Endothelial cell of umbilical vein (primary cell): ENCODE results near the gene C1orf210. TPM values are rescaled to one million over a fixed set of nuclear protein-coding genes. Genes with fewer than 3 reads are reported as not detected.
A peak's percentile ranks its signal among the peaks of the same experiment; 100 is the strongest.

ENCODE experiments used
- BruUV-seq: library from RNA; stranded (reverse); fragments of 400-500 nt; replicated peaks from 2 replicates; lab custom pipeline; 2021; lab: Mats Ljungman, UMichigan
- CTCF ChIA-PET: fragments of 300-600, 350-600 bp; sonication (Branson Sonifier 250); formaldehyde crosslinking; loops from one replicate; lab custom pipeline; 2021; ENCODE audit warnings: antibody characterized with exemption, inconsistent platforms; lab: Charles Lee
- POLR2A ChIA-PET: fragments of 300-600, 350-600 bp; sonication (Branson Sonifier 250); formaldehyde crosslinking; loops from one replicate; lab custom pipeline; 2021; ENCODE audit warnings: antibody characterized with exemption, inconsistent platforms; lab: Charles Lee
- DNase-seq: peaks from one replicate; pipeline ENCODE4 v3.0.0-alpha.2; 2011; ENCODE audit warnings: low read depth, low spot score
- FAIRE-seq: peaks from 2 replicates; lab custom pipeline; 2011; peaks lifted over from hg19 to GRCh38; lab: Jason Lieb, UNC
- H2AFZ ChIP-seq: 2 replicates; pipeline ENCODE4 v1.6.0; 2012; ENCODE audit warnings: low read depth, low read length, control low read depth, inconsistent platforms
- H3K27ac ChIP-seq: 2 replicates; pipeline ENCODE4 v1.5.1; 2011; ENCODE audit warnings: low read depth, mild to moderate bottlenecking, control low read depth, low read length, moderate library complexity; ENCODE audit not compliant: insufficient read depth
- H3K27me3 ChIP-seq, 2 experiments: 2 replicates each; pipeline versions ENCODE4 v1.6.0 to v1.6.1; 2011; ENCODE audit warnings: low read length in 2 of 2, mixed read lengths in 1 of 2; ENCODE audit not compliant: control insufficient read depth in 2 of 2, insufficient read depth in 2 of 2
- H3K36me3 ChIP-seq, 2 experiments: 2 replicates in 1 of 2; 3 replicates in 1 of 2; pipeline ENCODE4 v1.5.1; 2011; ENCODE audit warnings: low read length in 2 of 2, mild to moderate bottlenecking in 1 of 2, moderate library complexity in 1 of 2; ENCODE audit not compliant: control insufficient read depth in 2 of 2, insufficient read depth in 2 of 2; ENCODE audit errors: extremely low read depth in 1 of 2
- H3K4me1 ChIP-seq: 3 replicates; pipeline ENCODE4 v1.5.1; 2011; ENCODE audit warnings: mild to moderate bottlenecking, low read length; ENCODE audit not compliant: control insufficient read depth, insufficient read depth; ENCODE audit errors: extremely low read depth
- H3K4me2 ChIP-seq: 2 replicates; pipeline ENCODE4 v1.6.1; 2011; ENCODE audit warnings: low read length, control low read depth, mixed read lengths; ENCODE audit not compliant: insufficient read depth
- H3K4me3 ChIP-seq, 3 experiments: fragments of 200-600 bp in 1 of 3; sonication (generic), shearing (Covaris generic) in 1 of 3; replicated peaks in 1 of 3; 2 replicates each; pipeline ENCODE4 v1.5.1; 2011 to 2016; ENCODE audit warnings: control low read depth in 3 of 3, low read length in 3 of 3, mild to moderate bottlenecking in 2 of 3, inconsistent platforms in 1 of 3, low read depth in 1 of 3, moderate library complexity in 1 of 3; ENCODE audit not compliant: insufficient read depth in 1 of 3
- H3K79me2 ChIP-seq: 2 replicates; pipeline ENCODE4 v1.6.0; 2012; ENCODE audit warnings: low read length, inconsistent platforms; ENCODE audit not compliant: control insufficient read depth, insufficient read depth
- H3K9ac ChIP-seq: replicated peaks from 2 replicates; pipeline ENCODE3; 2011; ENCODE audit warnings: low read length, control low read depth; ENCODE audit not compliant: insufficient read depth; ENCODE audit errors: extremely low read depth
- H3K9me1 ChIP-seq: replicated peaks from 3 replicates; pipeline ENCODE4 v1.6.0; 2011; ENCODE audit warnings: mild to moderate bottlenecking, low read length; ENCODE audit not compliant: control insufficient read depth, insufficient read depth; ENCODE audit errors: extremely low read depth
- H3K9me3 ChIP-seq: replicated peaks from 2 replicates; pipeline ENCODE4 v1.5.1; 2012; ENCODE audit warnings: low read length, inconsistent platforms; ENCODE audit not compliant: control insufficient read depth, insufficient read depth
- H4K20me1 ChIP-seq: replicated peaks from 2 replicates; pipeline ENCODE3; 2011; ENCODE audit warnings: mild to moderate bottlenecking, low read length; ENCODE audit not compliant: control insufficient read depth, insufficient read depth; ENCODE audit errors: extremely low read depth
- EZH2 ChIP-seq: IDR thresholded peaks from 2 replicates; pipeline ENCODE4 v1.6.1; 2012; ENCODE audit warnings: borderline replicate concordance, low read depth, mild to moderate bottlenecking, moderate library complexity, low read length, inconsistent platforms; ENCODE audit not compliant: severe bottlenecking
- FOS ChIP-seq: IDR thresholded peaks from 2 replicates; pipeline ENCODE4 v1.6.1; 2011; ENCODE audit warnings: mild to moderate bottlenecking, low read length, moderate library complexity, borderline replicate concordance; ENCODE audit not compliant: insufficient read depth
- JUN ChIP-seq: IDR thresholded peaks from 2 replicates; pipeline ENCODE4 v1.6.1; 2011; ENCODE audit warnings: borderline replicate concordance, low read depth; ENCODE audit not compliant: insufficient read length, insufficient read depth
- MYC ChIP-seq: IDR thresholded peaks from one replicate; pipeline ENCODE4 v1.6.1; 2011; ENCODE audit warnings: mild to moderate bottlenecking, low read depth, low read length
- POLR2A ChIP-seq: IDR thresholded peaks from 2 replicates; pipeline ENCODE4 v1.6.1; 2012; ENCODE audit warnings: low read depth, mild to moderate bottlenecking, control low read depth, low read length
- POLR2AphosphoS5 ChIP-seq: IDR thresholded peaks from 2 replicates; pipeline ENCODE4 v1.6.1; 2012; ENCODE audit warnings: low read depth, mild to moderate bottlenecking, control low read depth, low read length, moderate library complexity; ENCODE audit not compliant: insufficient read depth
- dilution Hi-C: fragments of 300-500 bp; cut with MboI; formaldehyde crosslinking; loops from one replicate; pipeline ENCODE4 v1.15.0; 2019; ENCODE audit warnings: low sequenced_read_pairs; ENCODE audit not compliant: extremely low pct_ligation_motif_present
- intact Hi-C: fragments of 100-400 bp; cut with micrococcal nuclease; formaldehyde crosslinking; loops from one replicate; pipeline ENCODE4 v1.10.0; 2022
- polyA plus RNA-seq, 4 experiments: library from polyadenylated mRNA; depleted of rRNA in 3 of 4; stranded (reverse) in 3 of 4; unstranded in 1 of 4; fragments of >200 nt; gene quantifications; 2 replicates each; pipeline versions ENCODE4 v1.2.1 to v1.2.3, GENCODE V29; 2011 to 2012; ENCODE audit warnings: missing spikeins in 1 of 4
- total RNA-seq: library from RNA; stranded (reverse); gene quantifications from 2 replicates; pipeline ENCODE4 v1.2.3, GENCODE V29; 2021
- TF ChIP-seq, protein P1 (sequence below): IDR thresholded peaks from 2 replicates; pipeline ENCODE4 v1.6.1; 2011; ENCODE audit not compliant: insufficient read depth, insufficient read length
- TF ChIP-seq, protein P2 (sequence below), 2 donors: IDR thresholded peaks; 1 replicate in 1 of 2; 2 replicates in 1 of 2; pipeline ENCODE4 v1.5.1; 2011; ENCODE audit warnings: low read length in 2 of 2, mild to moderate bottlenecking in 2 of 2, moderate library complexity in 2 of 2, control low read depth in 1 of 2, inconsistent platforms in 1 of 2, low read depth in 1 of 2; ENCODE audit not compliant: insufficient read depth in 1 of 2; ENCODE audit errors: extremely low read depth in 1 of 2

The C1orf210 gene
- total and polyA plus RNA-seq, 2 donors (not counting 3 experiments of a cell fraction or from before 2014, with no cell fraction given), result not detected

DNA sequence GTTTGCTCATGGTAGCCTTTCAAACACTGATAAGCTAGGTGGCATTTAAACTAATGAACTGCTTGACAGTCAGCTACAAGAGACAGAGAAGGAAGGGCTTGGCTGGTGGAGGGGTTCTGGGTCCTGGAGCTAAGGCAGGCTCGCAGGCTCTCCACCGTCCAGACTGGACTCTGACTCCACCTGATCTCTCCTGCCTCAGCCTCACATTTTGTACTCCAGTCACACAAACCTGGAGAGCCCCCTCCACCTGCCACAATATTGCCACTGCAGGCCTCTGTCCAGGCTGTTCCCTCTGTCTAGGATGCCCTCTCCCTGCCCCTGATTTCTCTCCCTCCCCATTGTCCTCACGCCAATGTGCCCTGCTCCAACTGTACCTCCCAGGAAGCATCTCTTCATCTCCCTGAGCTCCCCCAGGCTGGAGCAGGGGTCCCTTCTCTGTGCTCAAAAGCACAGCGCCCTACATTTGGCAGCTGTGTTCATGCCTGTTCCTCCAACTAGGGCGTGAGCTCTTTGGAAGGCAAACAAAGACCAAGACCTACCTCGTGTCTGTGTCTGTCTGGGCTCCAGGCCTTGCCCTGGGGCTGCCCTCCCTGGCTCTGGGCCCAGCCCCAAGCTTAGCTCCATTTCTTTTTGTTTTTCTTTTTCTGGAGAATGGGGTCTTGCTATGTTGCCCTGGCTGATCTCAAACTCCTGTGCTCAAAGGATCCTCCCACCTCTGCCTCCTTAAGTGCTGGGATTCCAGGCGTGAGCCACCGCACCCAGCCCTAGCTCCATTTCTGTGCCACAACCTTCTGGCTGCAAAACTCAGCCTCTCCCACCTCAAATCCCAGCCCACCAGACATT is 18.3 kb upstream of the C1orf210 start:
- Histone ChIP-seq H3K27ac (peak overlapping the region; percentile 15), H3K79me2 (peaks cover 76% of the 10 kb centered on the region), H3K9ac (peak overlapping the region; percentile 96), H3K4me2 (peak overlapping the region; percentile 98), H3K36me3 (peaks cover 22 to 39% of the 10 kb centered on the region in 2 experiments), H3K9me3 (no peaks in the 10 kb centered on the region), H4K20me1 (no peaks in the 10 kb centered on the region), H3K9me1 (no peaks in the 10 kb centered on the region), H3K27me3 (no peaks in the 10 kb centered on the region), H2AFZ (no peak overlapping the region), H3K4me3 (peak overlapping the region in 2 of 3 experiments; percentile 76 to 96), H3K4me1 (peaks cover 37% of the 10 kb centered on the region)
- FAIRE-seq (no peak), DNase-seq (peak; percentile 26)
- TF ChIP-seq POLR2A, result peak; percentile 50
- TF ChIP-seq, protein P1, sequence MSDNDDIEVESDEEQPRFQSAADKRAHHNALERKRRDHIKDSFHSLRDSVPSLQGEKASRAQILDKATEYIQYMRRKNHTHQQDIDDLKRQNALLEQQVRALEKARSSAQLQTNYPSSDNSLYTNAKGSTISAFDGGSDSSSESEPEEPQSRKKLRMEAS, result no peak
- CTCF ChIA-PET, result interaction anchor here (0.6 to 3.3 kb wide), 12 partner anchors 9 to 132 kb away, joined by 3 to 32 read pairs (median 4); partner anchors contain the start of genes CDC20, CFAP57 and EBNA1BP2
- BruUV-seq, result no TSS peak
- dilution Hi-C loops (no loop called here), intact Hi-C loops (loop anchor here (2.0 to 5.0 kb wide), 2 partner anchors 111 to 169 kb away; no protein-coding TSS in a partner anchor)
- POLR2A ChIA-PET, result interaction anchor here (0.9 to 2.2 kb wide), 4 partner anchors 9 to 71 kb away, joined by 3 to 15 read pairs (median 5); no protein-coding TSS in a partner anchor

DNA sequence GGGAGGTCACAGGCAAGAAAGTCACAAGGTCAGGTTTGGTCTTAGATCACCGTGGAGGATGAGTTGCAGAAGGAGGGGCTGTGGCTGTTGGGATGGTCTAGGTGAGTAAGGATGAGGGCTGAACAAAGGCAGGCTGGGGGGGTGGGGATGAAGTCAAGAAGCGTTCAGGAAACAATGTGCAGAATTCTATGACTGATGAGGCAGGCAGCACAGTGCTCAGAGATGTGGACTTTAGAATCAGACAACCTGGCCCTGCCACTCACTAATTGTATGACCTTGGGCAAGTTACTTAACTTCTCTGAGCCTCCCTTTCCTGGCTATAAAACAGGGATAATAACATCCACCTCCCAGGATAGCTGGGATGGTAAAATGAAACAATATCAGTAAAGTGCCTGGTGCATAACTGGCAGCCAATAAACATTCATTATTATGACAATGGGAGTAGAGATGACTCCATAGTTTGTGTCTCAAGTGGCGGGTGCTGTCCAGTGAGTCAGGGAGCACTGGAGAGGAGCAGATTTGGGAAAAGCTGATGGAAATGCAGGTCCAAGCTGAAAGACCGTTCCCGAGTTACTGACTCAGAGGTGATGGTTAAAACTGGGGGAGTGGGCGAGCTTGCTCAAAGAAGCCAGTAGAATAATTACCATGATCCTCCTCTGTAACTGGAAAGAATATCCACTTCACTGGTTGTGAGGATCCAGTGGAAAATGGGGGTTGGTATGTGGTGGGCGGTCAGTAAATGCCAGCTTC is 17.5 kb upstream of the C1orf210 start:
- Histone ChIP-seq H3K4me3 (peak overlapping the region; percentile 47 to 96 (median 76)), H3K27me3 (no peaks in the 10 kb centered on the region), H3K4me1 (peaks cover 37% of the 10 kb centered on the region), H2AFZ (no peak overlapping the region), H3K27ac (peak overlapping the region; percentile 84), H3K9ac (peak overlapping the region; percentile 96), H3K9me3 (no peaks in the 10 kb centered on the region), H3K79me2 (peaks cover 71% of the 10 kb centered on the region), H3K4me2 (peak overlapping the region; percentile 98), H3K9me1 (no peaks in the 10 kb centered on the region), H4K20me1 (no peaks in the 10 kb centered on the region), H3K36me3 (peaks cover 18 to 32% of the 10 kb centered on the region in 2 experiments)
- CTCF ChIA-PET, result interaction anchor here (0.7 to 3.3 kb wide), 10 partner anchors 8 to 131 kb away, joined by 3 to 32 read pairs (median 6); partner anchors contain the start of genes CDC20, CFAP57 and EBNA1BP2
- FAIRE-seq, result peak; percentile 92
- TF ChIP-seq POLR2A (peak; percentile 9), EZH2 (no peak), JUN (no peak), FOS (no peak), POLR2AphosphoS5 (peak; percentile 12), MYC (no peak)
- TF ChIP-seq, protein P2, sequence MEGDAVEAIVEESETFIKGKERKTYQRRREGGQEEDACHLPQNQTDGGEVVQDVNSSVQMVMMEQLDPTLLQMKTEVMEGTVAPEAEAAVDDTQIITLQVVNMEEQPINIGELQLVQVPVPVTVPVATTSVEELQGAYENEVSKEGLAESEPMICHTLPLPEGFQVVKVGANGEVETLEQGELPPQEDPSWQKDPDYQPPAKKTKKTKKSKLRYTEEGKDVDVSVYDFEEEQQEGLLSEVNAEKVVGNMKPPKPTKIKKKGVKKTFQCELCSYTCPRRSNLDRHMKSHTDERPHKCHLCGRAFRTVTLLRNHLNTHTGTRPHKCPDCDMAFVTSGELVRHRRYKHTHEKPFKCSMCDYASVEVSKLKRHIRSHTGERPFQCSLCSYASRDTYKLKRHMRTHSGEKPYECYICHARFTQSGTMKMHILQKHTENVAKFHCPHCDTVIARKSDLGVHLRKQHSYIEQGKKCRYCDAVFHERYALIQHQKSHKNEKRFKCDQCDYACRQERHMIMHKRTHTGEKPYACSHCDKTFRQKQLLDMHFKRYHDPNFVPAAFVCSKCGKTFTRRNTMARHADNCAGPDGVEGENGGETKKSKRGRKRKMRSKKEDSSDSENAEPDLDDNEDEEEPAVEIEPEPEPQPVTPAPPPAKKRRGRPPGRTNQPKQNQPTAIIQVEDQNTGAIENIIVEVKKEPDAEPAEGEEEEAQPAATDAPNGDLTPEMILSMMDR (IDR thresholded peaks at IDR 0.05; ENCODE audit: extremely low read depth in 1 of 2, insufficient read depth in 1 of 2, low read depth in 1 of 2, low read length in 2 of 2), result no peak
- POLR2A ChIA-PET, result interaction anchor here (0.9 to 2.2 kb wide), 5 partner anchors 8 to 71 kb away, joined by 3 to 15 read pairs (median 5); no protein-coding TSS in a partner anchor
- BruUV-seq, result no TSS peak
- peak; percentile 27 for DNase-seq
- dilution Hi-C loops, result no loop called here
- intact Hi-C loops, result loop anchor here (1.0 to 5.0 kb wide), 3 partner anchors 65 to 169 kb away; no protein-coding TSS in a partner anchor
